Keratinocyte (primary cell): ENCODE data around the gene MYBPH. TPM values are rescaled to one million over a fixed set of nuclear protein-coding genes. Genes with fewer than 3 reads are reported as not detected.

Source experiments
- DNase-seq: peaks from one replicate; pipeline ENCODE4 v3.0.0-alpha.2; 2011; ENCODE audit warnings: low read depth, missing footprints, low spot score
- FAIRE-seq: peaks from 2 replicates; lab custom pipeline; 2011; peaks lifted over from hg19 to GRCh38; lab: Jason Lieb, UNC
- H2AFZ ChIP-seq: 2 replicates; pipeline ENCODE4 v1.6.0; 2012; ENCODE audit warnings: low read length, control low read depth, inconsistent platforms; ENCODE audit not compliant: control insufficient read depth
- H3K27ac ChIP-seq: 2 replicates; pipeline ENCODE4 v1.5.1; 2011; ENCODE audit warnings: low read length; ENCODE audit not compliant: control insufficient read depth, insufficient read depth
- H3K27me3 ChIP-seq: 3 replicates; pipeline ENCODE4 v1.6.0; 2011; ENCODE audit warnings: low read length; ENCODE audit not compliant: control insufficient read depth, insufficient read depth; ENCODE audit errors: extremely low read depth
- H3K36me3 ChIP-seq, 2 experiments: 2 replicates in 1 of 2; 3 replicates in 1 of 2; pipeline ENCODE4 v1.5.1; 2011; ENCODE audit warnings: low read length in 2 of 2, mild to moderate bottlenecking in 1 of 2; ENCODE audit not compliant: control insufficient read depth in 2 of 2, insufficient read depth in 2 of 2; ENCODE audit errors: extremely low read depth in 1 of 2
- H3K4me1 ChIP-seq: 3 replicates; pipeline ENCODE4 v1.5.1; 2011; ENCODE audit warnings: low read length; ENCODE audit not compliant: control insufficient read depth, insufficient read depth; ENCODE audit errors: extremely low read depth
- H3K4me2 ChIP-seq: 3 replicates; pipeline ENCODE4 v1.6.0; 2011; ENCODE audit warnings: low read depth, low read length; ENCODE audit not compliant: control insufficient read depth, insufficient read depth; ENCODE audit errors: extremely low read depth
- H3K4me3 ChIP-seq, 3 experiments: fragments of 200-600 bp in 1 of 3; sonication (generic) in 1 of 3; 2 replicates in 2 of 3; 3 replicates in 1 of 3; pipeline ENCODE4 v1.5.1; 2011 to 2016; ENCODE audit warnings: low read length in 3 of 3, mild to moderate bottlenecking in 3 of 3, control low read depth in 2 of 3, inconsistent platforms in 1 of 3, low read depth in 1 of 3, mixed read lengths in 1 of 3, mixed run types in 1 of 3, moderate library complexity in 1 of 3; ENCODE audit not compliant: control insufficient read depth in 2 of 3, insufficient read depth in 2 of 3; ENCODE audit errors: extremely low read depth in 1 of 3
- H3K79me2 ChIP-seq: 2 replicates; pipeline ENCODE4 v1.6.0; 2012; ENCODE audit warnings: low read length; ENCODE audit not compliant: control insufficient read depth, insufficient read depth
- H3K9ac ChIP-seq: 3 replicates; pipeline ENCODE4 v1.6.0; 2011; ENCODE audit warnings: low read length; ENCODE audit not compliant: control insufficient read depth, insufficient read depth; ENCODE audit errors: extremely low read depth
- H3K9me1 ChIP-seq: 3 replicates; pipeline ENCODE4 v1.6.0; 2011; ENCODE audit warnings: low read length; ENCODE audit not compliant: control insufficient read depth, insufficient read depth; ENCODE audit errors: extremely low read depth
- H3K9me3 ChIP-seq: 2 replicates; pipeline ENCODE4 v1.5.1; 2012; ENCODE audit warnings: low read depth, low read length; ENCODE audit not compliant: control insufficient read depth
- H4K20me1 ChIP-seq: 3 replicates; pipeline ENCODE4 v1.6.0; 2011; ENCODE audit warnings: low read length; ENCODE audit not compliant: control insufficient read depth, insufficient read depth; ENCODE audit errors: extremely low read depth
- EZH2 ChIP-seq: IDR thresholded peaks from one replicate; pipeline ENCODE4 v1.6.1; 2012; ENCODE audit warnings: inconsistent platforms, mild to moderate bottlenecking, low read length, moderate library complexity
- dilution Hi-C: fragments of 300-500 bp; cut with MboI; formaldehyde crosslinking; loops from one replicate; pipeline ENCODE4 v1.7.0; 2020; ENCODE audit warnings: low sequenced_read_pairs; ENCODE audit not compliant: extremely low pct_ligation_motif_present
- polyA plus RNA-seq, 5 experiments: library from polyadenylated mRNA; depleted of rRNA in 3 of 5; stranded (reverse) in 3 of 5; stranded (forward) in 1 of 5; unstranded in 1 of 5; fragments of >200 nt; gene quantifications; 1 replicate in 1 of 5; 2 replicates in 3 of 5; 3 replicates in 1 of 5; pipeline versions ENCODE4 v1.2.1 to v1.2.3, GENCODE V29; 2011 to 2012; ENCODE audit warnings: missing spikeins in 2 of 5, low read depth in 1 of 5, low replicate concordance in 1 of 5
- TF ChIP-seq, protein P1 (sequence below), 3 experiments: IDR thresholded peaks in 1 of 3; conservative IDR thresholded peaks in 1 of 3; optimal IDR thresholded peaks in 1 of 3; 2 replicates in 2 of 3; 3 replicates in 1 of 3; pipeline versions ENCODE3 to v1.5.1; 2011; ENCODE audit warnings: low read length in 3 of 3, mild to moderate bottlenecking in 3 of 3, moderate library complexity in 2 of 3, control low read depth in 1 of 3, inconsistent platforms in 1 of 3; ENCODE audit not compliant: insufficient read depth in 2 of 3; ENCODE audit errors: extremely low read depth in 1 of 3

The MYBPH gene
- polyA plus RNA-seq, 1 donor (not counting 4 experiments of a cell fraction or from before 2014, with no cell fraction given) = not detected

GRCh38 chr1:203177036-203177405 lies 1.4 kb upstream of the MYBPH start:
- Histone ChIP-seq H3K36me3 (no peaks in the 10 kb centered on the region), H3K9ac (no peak overlapping the region), H2AFZ (no peak overlapping the region), H3K9me1 (no peaks in the 10 kb centered on the region), H3K27me3 (peaks cover 6% of the 10 kb centered on the region), H3K4me3 (no peak overlapping the region), H3K9me3 (no peaks in the 10 kb centered on the region), H3K79me2 (no peaks in the 10 kb centered on the region), H3K4me2 (no peak overlapping the region), H3K4me1 (no peaks in the 10 kb centered on the region), H3K27ac (no peak overlapping the region), H4K20me1 (no peaks in the 10 kb centered on the region)
- DNase-seq (no peak), FAIRE-seq (no peak)
- TF ChIP-seq, protein P1, sequence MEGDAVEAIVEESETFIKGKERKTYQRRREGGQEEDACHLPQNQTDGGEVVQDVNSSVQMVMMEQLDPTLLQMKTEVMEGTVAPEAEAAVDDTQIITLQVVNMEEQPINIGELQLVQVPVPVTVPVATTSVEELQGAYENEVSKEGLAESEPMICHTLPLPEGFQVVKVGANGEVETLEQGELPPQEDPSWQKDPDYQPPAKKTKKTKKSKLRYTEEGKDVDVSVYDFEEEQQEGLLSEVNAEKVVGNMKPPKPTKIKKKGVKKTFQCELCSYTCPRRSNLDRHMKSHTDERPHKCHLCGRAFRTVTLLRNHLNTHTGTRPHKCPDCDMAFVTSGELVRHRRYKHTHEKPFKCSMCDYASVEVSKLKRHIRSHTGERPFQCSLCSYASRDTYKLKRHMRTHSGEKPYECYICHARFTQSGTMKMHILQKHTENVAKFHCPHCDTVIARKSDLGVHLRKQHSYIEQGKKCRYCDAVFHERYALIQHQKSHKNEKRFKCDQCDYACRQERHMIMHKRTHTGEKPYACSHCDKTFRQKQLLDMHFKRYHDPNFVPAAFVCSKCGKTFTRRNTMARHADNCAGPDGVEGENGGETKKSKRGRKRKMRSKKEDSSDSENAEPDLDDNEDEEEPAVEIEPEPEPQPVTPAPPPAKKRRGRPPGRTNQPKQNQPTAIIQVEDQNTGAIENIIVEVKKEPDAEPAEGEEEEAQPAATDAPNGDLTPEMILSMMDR (optimal IDR thresholded peaks at IDR 0.05 in 1 of 3, IDR thresholded peaks at IDR 0.05 in 1 of 3, conservative IDR thresholded peaks at IDR 0.05 in 1 of 3; ENCODE audit: extremely low read depth in 1 of 3, insufficient read depth in 2 of 3, low read length in 3 of 3) = no peak
- no peak for TF ChIP-seq EZH2
- dilution Hi-C loops = no loop called here

GRCh38 chr1:203176273-203177035 lies 828 bp upstream of the MYBPH start:
- H3K4me3 ChIP-seq = no peak overlapping the region
- FAIRE-seq = no peak
- no peaks in the 10 kb centered on the region for H3K36me3 ChIP-seq
- no peaks in the 10 kb centered on the region for H3K79me2 ChIP-seq
- H3K27ac ChIP-seq = no peak overlapping the region
- H4K20me1 ChIP-seq = no peaks in the 10 kb centered on the region
- H2AFZ ChIP-seq = no peak overlapping the region
- H3K9ac ChIP-seq = no peak overlapping the region
- dilution Hi-C loops = no loop called here
- H3K9me3 ChIP-seq = no peaks in the 10 kb centered on the region
- H3K9me1 ChIP-seq = no peaks in the 10 kb centered on the region
- TF ChIP-seq, protein P1 (optimal IDR thresholded peaks at IDR 0.05 in 1 of 3, IDR thresholded peaks at IDR 0.05 in 1 of 3, conservative IDR thresholded peaks at IDR 0.05 in 1 of 3; ENCODE audit: extremely low read depth in 1 of 3, insufficient read depth in 2 of 3, low read length in 3 of 3) = no peak
- no peak for TF ChIP-seq EZH2
- DNase-seq = no peak
- H3K4me2 ChIP-seq = no peak overlapping the region
- H3K4me1 ChIP-seq = no peaks in the 10 kb centered on the region
- peaks cover under 1% of the 10 kb centered on the region for H3K27me3 ChIP-seq
